Epithelial cell of esophagus (primary cell): ENCODE results near the gene POLR3K.

Source experiments
- DNase-seq: peaks from one replicate; pipeline ENCODE4 v3.0.0; 2010; ENCODE audit warnings: low read depth
- H3K4me3 ChIP-seq: 2 replicates; pipeline ENCODE4 v1.5.1; 2011; ENCODE audit warnings: mild to moderate bottlenecking, low read length, control low read depth
- TF ChIP-seq, protein P1 (sequence below): IDR thresholded peaks from 2 replicates; pipeline ENCODE4 v1.5.1; 2011; ENCODE audit warnings: low read depth, mild to moderate bottlenecking, low read length, control low read depth, inconsistent platforms; ENCODE audit not compliant: insufficient read depth; ENCODE audit errors: missing control alignments

The POLR3K gene

DNA sequence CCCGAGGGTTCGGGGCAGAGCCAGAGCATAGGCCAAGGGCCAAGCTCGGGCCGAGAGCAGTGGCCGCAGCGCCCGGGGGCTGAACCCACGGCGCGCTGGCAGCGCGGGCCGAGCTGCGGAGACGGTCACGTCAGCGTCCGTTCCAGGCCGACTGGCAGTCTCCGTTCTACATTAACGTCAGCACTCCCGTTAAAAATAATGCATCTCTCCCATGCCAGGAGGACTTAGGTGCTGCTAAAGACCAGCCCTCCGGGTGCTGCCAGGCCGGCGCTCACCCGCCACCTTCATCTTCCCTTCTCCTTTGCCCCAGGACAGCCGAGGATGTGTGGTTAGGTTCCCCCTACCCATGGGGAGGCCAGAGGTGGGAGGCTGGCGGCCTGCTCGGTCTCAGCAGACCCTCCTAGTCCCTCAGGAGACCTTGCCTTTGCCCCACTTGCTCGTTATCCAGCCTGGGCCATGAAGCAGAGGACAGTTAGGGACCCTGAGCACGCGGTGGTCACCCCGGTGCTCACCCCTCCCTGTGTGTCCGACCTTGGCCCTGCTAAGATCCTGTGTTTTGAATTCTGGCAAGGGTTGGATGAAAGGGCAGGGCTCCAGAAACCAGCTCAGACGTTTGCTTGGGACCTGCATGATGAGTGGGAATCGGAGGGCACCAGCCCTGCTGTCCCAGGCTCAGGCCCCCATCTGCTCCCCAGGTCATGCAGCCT lies 25.2 kb upstream of the POLR3K start:
- peak overlapping the region; percentile 67 for H3K4me3 ChIP-seq
- DNase-seq: peak; percentile 29
- TF ChIP-seq, protein P1, sequence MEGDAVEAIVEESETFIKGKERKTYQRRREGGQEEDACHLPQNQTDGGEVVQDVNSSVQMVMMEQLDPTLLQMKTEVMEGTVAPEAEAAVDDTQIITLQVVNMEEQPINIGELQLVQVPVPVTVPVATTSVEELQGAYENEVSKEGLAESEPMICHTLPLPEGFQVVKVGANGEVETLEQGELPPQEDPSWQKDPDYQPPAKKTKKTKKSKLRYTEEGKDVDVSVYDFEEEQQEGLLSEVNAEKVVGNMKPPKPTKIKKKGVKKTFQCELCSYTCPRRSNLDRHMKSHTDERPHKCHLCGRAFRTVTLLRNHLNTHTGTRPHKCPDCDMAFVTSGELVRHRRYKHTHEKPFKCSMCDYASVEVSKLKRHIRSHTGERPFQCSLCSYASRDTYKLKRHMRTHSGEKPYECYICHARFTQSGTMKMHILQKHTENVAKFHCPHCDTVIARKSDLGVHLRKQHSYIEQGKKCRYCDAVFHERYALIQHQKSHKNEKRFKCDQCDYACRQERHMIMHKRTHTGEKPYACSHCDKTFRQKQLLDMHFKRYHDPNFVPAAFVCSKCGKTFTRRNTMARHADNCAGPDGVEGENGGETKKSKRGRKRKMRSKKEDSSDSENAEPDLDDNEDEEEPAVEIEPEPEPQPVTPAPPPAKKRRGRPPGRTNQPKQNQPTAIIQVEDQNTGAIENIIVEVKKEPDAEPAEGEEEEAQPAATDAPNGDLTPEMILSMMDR: no peak

DNA sequence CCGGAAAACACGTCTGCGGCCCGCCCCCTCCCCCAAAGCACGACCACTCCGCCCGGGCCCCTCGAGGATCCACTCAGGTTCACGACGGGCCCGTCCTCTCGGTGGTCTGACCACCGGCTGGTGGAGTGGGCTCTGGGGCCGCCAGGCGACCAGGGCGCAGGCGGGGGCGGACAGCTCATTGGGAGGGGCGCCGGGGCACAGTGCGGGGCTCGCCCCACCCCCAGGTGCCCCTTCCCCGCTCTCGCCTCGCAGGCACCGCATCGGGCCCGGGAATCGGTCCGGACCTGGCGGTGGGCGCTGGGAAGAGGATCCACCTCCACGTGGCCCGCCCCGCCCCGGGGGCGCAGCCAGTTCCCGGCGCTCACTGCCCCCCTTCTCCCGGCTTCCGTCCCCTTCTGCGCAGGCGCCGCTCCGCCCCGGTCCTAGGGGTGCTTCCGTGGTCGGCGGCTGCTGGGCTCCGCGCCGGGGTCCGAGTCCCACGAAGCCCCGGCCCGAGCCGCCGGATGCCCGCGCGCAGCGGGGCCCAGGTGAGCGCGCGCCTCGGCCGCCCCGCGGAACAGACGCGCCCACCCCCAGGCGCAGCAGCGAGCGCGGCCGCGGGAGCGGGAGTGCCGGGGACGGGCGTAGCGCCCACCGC lies 24.5 kb upstream of the POLR3K start, which contains the start of gene MPG:
Gene MPG, plus strand, starts transcription at position 419 of the 637 bp plus-strand sequence. Its CDS starts 85 bp downstream, at position 504.
- TF ChIP-seq, protein P1: no peak
- H3K4me3 ChIP-seq: peak within 1 kb of the TSS; percentile 67
- DNase-seq: peak; percentile 76

DNA sequence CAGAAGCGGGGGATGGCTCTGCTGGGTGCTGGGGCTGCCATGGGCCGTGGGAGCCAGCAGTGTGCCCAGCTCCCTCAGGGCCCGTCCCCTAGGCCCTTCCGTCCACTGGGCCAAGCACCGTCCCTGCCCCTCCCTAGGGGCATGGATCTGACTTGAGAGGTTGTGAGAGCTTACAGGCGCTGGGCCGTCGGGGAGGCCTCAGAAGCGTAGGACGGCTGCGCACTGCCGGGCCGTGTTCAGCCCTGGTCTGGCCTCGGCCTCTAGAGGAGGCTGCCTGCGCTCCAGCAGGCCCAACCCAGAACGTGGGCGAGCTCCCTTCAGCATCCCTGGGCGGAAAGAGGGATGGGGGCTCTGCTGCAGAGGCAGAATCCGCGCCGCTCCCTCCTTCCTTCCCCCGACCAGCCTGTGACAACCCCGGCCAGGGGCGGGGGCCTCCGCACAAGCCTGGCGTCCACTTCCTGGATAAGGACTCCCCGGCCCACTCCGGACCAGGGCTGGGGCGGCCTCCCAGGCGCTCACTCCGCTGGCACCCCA lies 23.9 kb upstream of the POLR3K start:
- peak; percentile 62 for DNase-seq
- H3K4me3 ChIP-seq: peak overlapping the region; percentile 67
- TF ChIP-seq, protein P1: peak; percentile 8

DNA sequence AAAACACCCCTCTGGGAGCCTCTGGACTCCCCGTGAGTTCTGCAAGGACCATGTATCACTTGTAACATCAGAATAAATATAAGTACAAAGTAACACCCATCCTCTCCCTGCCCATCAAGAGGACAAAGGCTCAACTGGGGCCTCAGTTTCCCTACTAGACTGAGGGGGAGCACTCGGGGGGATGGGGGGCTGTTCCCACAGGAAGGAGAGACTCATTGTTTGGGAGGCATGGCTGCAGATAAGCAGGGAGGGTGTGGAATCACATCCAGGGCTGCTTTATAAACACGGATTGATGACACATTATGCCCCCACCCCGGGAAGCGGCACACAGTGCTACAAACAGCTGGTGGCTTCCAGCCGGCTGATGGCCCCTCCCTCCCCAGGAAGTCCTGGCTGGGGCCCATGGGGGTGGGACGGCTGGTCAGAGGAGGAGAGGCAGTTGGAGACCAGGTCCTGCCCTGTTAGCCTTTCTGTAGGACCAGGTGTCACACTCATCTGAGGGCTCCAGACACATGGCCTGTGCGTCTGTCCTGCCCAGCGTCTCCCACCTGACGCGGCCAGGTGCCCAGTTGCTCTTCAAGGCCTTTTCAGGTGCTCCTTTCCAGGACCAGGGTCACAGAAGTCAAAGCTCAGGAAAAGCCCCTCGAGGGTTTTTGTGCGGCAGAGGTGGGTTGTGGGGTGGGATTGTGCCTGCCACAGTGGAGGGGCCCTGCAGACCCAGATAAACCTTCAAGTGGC lies 23.3 kb upstream of the POLR3K start:
- TF ChIP-seq, protein P1: no peak
- DNase-seq: peak; percentile 65
- H3K4me3 ChIP-seq: peak overlapping the region; percentile 67

DNA sequence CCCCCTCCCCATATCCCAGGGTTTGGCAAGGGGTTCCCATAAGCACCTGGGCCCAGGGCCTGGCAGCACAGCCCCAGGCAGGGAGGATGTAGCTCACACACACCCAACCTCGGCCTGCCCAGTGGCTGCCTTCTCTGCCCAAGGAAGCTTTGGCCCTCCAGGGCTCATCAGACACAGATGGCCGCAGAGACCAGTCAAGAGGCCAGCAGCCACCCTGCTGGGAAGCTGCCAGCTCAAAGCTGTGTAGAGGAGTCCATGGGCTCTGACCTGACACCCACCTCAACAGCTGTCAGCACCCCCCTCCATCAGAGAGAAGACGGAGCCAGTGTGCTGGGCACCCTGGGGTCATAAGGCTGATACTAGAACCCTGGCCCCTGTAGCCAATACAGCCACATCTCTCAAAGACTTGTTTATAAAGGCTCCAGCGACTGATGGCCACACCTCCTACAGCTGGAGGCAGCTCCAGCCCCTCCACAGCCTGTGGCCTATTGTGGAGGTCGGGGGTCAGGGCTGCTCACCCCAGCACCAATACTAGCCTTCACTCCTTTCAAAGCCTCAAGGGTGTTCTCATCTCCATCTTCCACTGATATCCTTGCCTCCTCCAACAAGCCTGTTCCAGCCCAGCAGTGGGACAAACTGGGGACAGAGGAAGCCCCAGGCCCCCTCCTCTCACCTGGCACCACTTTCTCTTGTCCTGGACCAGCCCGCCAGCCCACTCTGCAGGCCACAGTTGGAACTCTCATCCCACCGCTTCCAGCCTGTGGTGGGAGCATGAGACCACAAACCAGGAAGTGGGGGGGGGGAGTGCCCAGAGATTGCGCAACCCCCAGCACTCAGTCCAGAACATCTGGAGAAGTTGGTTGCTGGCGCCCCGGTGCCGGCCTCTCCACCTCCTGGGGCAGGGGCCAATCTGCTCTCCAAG lies 22.4 kb upstream of the POLR3K start:
- H3K4me3 ChIP-seq: no peak overlapping the region
- peak; percentile 41 for DNase-seq
- TF ChIP-seq, protein P1: no peak

DNA sequence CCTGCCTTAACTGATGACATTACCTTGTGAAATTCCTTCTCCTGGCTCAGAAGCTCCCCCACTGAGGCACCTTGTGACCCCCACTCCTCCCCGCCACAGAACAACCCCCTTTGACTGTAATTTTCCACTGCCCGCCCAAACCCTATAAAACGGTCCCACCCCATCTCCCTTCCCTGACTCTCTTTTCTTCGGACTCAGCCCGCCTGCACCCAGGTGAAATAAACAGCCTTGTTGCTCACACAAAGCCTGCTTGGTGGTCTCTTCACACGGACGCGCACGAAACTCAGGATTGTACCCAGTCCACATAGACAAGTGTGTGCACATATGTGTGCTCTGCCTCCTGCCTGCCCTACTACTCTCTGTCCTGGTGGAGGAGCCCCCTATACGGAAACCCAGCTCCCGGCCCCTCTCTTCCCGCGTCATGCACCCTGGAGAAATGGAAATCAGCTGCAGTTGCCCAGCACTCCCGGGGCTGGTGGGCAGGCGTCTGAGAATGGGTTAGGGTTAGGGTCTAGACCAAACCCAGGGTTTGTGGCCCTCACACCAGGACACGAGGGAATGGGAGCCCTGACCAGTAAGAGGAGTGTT lies 21.4 kb upstream of the POLR3K start:
- DNase-seq: no peak
- TF ChIP-seq, protein P1: no peak
- H3K4me3 ChIP-seq: no peak overlapping the region
